GM12892 (cell line): ENCODE data around the gene CCL22.

Experiments used
- POLR2A ChIP-seq: IDR thresholded peaks from 2 replicates; pipeline ENCODE4 v1.6.1; 2011; ENCODE audit warnings: low read depth, low read length, control low read depth
- POLR2AphosphoS5 ChIP-seq: IDR thresholded peaks from 2 replicates; pipeline ENCODE4 v1.6.1; 2011; ENCODE audit warnings: low read depth, low read length, control low read depth
- TAF1 ChIP-seq: IDR thresholded peaks from 2 replicates; pipeline ENCODE4 v1.6.1; 2011; ENCODE audit warnings: low read depth, mild to moderate bottlenecking, control low read depth, low read length, borderline replicate concordance

- TF ChIP-seq TAF1 (no peak), POLR2A (no peak), POLR2AphosphoS5 (no peak)
These were observed 5.6 kb downstream of the CCL22 start for GRCh38 chr16:57364143-57364542.
